ENCODE data around the gene KASH5.

KASH5 gene

DNA sequence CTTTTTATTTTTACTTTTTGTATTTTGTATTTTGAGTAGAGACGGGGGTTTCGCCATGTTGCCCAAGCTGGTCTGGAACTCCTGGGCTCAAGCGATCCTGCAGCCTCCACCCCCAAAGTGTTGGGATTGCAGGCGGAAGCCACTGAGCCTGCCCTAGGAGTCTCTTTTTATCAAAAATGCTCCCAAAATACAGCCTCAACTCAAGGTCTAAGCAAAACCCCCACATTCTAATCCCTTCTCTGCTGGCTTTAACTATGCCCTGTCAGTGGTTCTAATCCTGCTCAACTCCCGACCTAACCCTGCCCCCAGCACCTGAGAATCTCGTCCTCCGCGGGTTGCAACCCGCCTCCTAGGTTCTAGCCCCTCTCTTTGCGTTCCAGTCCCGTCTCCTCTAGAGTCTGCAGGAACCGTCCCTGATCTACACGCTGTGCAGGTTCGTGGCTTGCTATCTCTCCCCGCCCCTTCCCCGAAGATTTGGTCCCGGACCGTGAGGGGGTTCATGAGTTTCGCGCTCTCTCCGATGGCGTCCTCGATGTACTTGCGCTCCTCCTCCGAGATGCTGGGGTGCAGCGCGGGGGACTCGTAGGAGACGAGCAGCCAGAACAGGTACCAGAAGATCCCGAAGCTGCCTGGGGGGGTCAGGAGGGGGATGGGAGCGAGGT lies 45.3 kb downstream of the KASH5 start:
- ChIA-PET CTCF (interaction anchor here (0.6 to 0.7 kb wide), 2 partner anchors 16 to 591 kb away, joined by 3 read pairs; no protein-coding TSS in a partner anchor), POLR2A (interaction anchor here (0.5 kb wide), 1 partner anchor 51 kb away, joined by 10 read pairs; no protein-coding TSS in a partner anchor)
- Histone ChIP-seq H3K27ac (ENCODE audit: extremely low read depth, low read depth, low read length) (no peak overlapping the region), H3K4me1 (ENCODE audit: control insufficient read depth, insufficient read depth, low read length) (no peaks in the 10 kb centered on the region), H3K36me3 (ENCODE audit: control insufficient read depth in 2 of 2, insufficient read depth in 1 of 2, low read length in 2 of 2) (no peaks in the 10 kb centered on the region), H3K9me3 (ENCODE audit: control insufficient read depth, insufficient read depth, low read depth, low read length) (no peaks in the 10 kb centered on the region), H3K4me3 (ENCODE audit: low read depth, low read length) (no peak overlapping the region)
- no peak for TF ChIP-seq ZNF132 (tag by site-specific recombination; IDR thresholded peaks at IDR 0.05; ENCODE audit: borderline replicate concordance)
- no peak for TF ChIP-seq BCL11A (tag by site-specific recombination; IDR thresholded peaks at IDR 0.05; ENCODE audit: low read depth)
- TF ChIP-seq, protein P1, sequence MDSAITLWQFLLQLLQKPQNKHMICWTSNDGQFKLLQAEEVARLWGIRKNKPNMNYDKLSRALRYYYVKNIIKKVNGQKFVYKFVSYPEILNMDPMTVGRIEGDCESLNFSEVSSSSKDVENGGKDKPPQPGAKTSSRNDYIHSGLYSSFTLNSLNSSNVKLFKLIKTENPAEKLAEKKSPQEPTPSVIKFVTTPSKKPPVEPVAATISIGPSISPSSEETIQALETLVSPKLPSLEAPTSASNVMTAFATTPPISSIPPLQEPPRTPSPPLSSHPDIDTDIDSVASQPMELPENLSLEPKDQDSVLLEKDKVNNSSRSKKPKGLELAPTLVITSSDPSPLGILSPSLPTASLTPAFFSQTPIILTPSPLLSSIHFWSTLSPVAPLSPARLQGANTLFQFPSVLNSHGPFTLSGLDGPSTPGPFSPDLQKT (IDR thresholded peaks at IDR 0.05; ENCODE audit: borderline replicate concordance, low read depth, low read length) = no peak
- no peak for TF ChIP-seq ZNF174 (tag by site-specific recombination; IDR thresholded peaks at IDR 0.05)
- TF ChIP-seq, protein P2, sequence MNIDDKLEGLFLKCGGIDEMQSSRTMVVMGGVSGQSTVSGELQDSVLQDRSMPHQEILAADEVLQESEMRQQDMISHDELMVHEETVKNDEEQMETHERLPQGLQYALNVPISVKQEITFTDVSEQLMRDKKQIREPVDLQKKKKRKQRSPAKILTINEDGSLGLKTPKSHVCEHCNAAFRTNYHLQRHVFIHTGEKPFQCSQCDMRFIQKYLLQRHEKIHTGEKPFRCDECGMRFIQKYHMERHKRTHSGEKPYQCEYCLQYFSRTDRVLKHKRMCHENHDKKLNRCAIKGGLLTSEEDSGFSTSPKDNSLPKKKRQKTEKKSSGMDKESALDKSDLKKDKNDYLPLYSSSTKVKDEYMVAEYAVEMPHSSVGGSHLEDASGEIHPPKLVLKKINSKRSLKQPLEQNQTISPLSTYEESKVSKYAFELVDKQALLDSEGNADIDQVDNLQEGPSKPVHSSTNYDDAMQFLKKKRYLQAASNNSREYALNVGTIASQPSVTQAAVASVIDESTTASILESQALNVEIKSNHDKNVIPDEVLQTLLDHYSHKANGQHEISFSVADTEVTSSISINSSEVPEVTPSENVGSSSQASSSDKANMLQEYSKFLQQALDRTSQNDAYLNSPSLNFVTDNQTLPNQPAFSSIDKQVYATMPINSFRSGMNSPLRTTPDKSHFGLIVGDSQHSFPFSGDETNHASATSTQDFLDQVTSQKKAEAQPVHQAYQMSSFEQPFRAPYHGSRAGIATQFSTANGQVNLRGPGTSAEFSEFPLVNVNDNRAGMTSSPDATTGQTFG (tag by site-specific recombination; IDR thresholded peaks at IDR 0.05; ENCODE audit: borderline replicate concordance) = no peak
- TF ChIP-seq ZNF664 (tag by site-specific recombination; IDR thresholded peaks at IDR 0.05) = no peak
- TF ChIP-seq, protein P3, sequence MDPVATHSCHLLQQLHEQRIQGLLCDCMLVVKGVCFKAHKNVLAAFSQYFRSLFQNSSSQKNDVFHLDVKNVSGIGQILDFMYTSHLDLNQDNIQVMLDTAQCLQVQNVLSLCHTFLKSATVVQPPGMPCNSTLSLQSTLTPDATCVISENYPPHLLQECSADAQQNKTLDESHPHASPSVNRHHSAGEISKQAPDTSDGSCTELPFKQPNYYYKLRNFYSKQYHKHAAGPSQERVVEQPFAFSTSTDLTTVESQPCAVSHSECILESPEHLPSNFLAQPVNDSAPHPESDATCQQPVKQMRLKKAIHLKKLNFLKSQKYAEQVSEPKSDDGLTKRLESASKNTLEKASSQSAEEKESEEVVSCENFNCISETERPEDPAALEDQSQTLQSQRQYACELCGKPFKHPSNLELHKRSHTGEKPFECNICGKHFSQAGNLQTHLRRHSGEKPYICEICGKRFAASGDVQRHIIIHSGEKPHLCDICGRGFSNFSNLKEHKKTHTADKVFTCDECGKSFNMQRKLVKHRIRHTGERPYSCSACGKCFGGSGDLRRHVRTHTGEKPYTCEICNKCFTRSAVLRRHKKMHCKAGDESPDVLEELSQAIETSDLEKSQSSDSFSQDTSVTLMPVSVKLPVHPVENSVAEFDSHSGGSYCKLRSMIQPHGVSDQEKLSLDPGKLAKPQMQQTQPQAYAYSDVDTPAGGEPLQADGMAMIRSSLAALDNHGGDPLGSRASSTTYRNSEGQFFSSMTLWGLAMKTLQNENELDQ (tag by site-specific recombination; IDR thresholded peaks at IDR 0.05; ENCODE audit: low read depth) = no peak
- TF ChIP-seq KLF10 (tag by site-specific recombination; IDR thresholded peaks at IDR 0.05) = no peak
- no peak for TF ChIP-seq ZSCAN16 (tag by site-specific recombination; IDR thresholded peaks at IDR 0.05)
- TF ChIP-seq, protein P4, sequence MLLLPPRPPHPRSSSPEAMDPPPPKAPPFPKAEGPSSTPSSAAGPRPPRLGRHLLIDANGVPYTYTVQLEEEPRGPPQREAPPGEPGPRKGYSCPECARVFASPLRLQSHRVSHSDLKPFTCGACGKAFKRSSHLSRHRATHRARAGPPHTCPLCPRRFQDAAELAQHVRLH (tag by site-specific recombination; IDR thresholded peaks at IDR 0.05) = no peak
- TF ChIP-seq, protein P5, sequence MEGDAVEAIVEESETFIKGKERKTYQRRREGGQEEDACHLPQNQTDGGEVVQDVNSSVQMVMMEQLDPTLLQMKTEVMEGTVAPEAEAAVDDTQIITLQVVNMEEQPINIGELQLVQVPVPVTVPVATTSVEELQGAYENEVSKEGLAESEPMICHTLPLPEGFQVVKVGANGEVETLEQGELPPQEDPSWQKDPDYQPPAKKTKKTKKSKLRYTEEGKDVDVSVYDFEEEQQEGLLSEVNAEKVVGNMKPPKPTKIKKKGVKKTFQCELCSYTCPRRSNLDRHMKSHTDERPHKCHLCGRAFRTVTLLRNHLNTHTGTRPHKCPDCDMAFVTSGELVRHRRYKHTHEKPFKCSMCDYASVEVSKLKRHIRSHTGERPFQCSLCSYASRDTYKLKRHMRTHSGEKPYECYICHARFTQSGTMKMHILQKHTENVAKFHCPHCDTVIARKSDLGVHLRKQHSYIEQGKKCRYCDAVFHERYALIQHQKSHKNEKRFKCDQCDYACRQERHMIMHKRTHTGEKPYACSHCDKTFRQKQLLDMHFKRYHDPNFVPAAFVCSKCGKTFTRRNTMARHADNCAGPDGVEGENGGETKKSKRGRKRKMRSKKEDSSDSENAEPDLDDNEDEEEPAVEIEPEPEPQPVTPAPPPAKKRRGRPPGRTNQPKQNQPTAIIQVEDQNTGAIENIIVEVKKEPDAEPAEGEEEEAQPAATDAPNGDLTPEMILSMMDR (tag by site-specific recombination; IDR thresholded peaks at IDR 0.05) = no peak
- TF ChIP-seq, protein P6, sequence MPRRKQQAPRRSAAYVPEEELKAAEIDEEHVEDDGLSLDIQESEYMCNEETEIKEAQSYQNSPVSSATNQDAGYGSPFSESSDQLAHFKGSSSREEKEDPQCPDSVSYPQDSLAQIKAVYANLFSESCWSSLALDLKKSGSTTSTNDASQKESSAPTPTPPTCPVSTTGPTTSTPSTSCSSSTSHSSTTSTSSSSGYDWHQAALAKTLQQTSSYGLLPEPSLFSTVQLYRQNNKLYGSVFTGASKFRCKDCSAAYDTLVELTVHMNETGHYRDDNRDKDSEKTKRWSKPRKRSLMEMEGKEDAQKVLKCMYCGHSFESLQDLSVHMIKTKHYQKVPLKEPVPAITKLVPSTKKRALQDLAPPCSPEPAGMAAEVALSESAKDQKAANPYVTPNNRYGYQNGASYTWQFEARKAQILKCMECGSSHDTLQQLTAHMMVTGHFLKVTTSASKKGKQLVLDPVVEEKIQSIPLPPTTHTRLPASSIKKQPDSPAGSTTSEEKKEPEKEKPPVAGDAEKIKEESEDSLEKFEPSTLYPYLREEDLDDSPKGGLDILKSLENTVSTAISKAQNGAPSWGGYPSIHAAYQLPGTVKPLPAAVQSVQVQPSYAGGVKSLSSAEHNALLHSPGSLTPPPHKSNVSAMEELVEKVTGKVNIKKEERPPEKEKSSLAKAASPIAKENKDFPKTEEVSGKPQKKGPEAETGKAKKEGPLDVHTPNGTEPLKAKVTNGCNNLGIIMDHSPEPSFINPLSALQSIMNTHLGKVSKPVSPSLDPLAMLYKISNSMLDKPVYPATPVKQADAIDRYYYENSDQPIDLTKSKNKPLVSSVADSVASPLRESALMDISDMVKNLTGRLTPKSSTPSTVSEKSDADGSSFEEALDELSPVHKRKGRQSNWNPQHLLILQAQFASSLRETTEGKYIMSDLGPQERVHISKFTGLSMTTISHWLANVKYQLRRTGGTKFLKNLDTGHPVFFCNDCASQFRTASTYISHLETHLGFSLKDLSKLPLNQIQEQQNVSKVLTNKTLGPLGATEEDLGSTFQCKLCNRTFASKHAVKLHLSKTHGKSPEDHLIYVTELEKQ (tag by site-specific recombination; IDR thresholded peaks at IDR 0.05; ENCODE audit: borderline replicate concordance) = no peak
- no peak for TF ChIP-seq ZNF121 (tag by site-specific recombination; IDR thresholded peaks at IDR 0.05)
- TF ChIP-seq ZNF530 (tag by site-specific recombination; IDR thresholded peaks at IDR 0.05; ENCODE audit: low read depth) = no peak
- no peak for TF ChIP-seq HOXC10 (CRISPR knock-in tag; IDR thresholded peaks at IDR 0.05)
- no peak for TF ChIP-seq ZNF175 (tag by site-specific recombination; IDR thresholded peaks at IDR 0.05)
- TF ChIP-seq ZNF600 (tag by site-specific recombination; IDR thresholded peaks at IDR 0.05) = no peak
- no peak for TF ChIP-seq ZNF501 (tag by site-specific recombination; IDR thresholded peaks at IDR 0.05)

All from HEK293 (cell line).